Dermis blood vessel endothelial cell (primary cell): Measurements from ENCODE around the gene FCN2. TPM values are rescaled to one million over a fixed set of nuclear protein-coding genes. Genes with fewer than 3 reads are reported as not detected.

Experiments
- DNase-seq: peaks from one replicate; pipeline ENCODE4 v3.0.0; 2010
- total RNA-seq: library from RNA; depleted of rRNA; stranded (reverse); fragments of >200 nt; gene quantifications from 2 replicates; pipeline ENCODE4 v1.2.3, GENCODE V29; 2014

FCN2 gene
- total RNA-seq, 1 donor from 2014 or later: not detected

DNA sequence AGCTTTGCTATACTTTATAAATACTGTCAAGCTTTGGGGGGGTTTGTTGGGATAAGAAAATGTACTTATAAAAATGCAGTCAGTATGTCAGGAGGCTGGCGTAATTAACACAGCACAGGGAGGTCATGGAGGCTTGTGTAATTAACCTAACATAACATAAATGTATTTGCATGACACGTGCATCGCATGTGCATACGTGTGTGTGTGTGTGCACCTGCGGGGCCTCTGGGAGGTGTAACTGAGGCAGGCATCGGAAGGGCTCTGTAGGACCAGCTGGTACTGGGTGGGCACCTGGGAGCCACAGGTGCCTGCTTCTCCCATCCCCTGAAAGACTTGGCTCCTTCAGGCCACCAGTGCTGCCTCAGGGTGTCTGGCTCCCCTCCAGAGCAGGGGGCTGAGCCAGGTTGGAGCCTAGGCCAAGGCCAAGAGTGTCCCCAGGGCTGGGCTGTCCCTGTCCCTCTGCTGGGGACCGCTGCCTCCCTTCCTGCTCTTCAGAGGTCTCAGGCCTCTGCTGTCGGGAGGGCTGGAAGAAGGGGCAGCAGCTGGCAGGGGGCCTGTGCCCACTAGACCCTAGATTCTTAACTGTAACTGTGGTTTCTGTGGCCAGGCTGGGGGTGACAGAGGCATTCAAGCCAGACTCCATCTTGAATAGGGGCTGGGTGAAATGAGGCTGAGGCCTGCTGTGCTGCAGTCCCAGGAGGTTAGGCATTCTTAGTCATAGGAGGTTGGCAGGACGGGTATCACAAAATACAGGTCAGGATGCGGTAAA is 9.0 kb downstream of the FCN2 start:
- no peak for DNase-seq

DNA sequence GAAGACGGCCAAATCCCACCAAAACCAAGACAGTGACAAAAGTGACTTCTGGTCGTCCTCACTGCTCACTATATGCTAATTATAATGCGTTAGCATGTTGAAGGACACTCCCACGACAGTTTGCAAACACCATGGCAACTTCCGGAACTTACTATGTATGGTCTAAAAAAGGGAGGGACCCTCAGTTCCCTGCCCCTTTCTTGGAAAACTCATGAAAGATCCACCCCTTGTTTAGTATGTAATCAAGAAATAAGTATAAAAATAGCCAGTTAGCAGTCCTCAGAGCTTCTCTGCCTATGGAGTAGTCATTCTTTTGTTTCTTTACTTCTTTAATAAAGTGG is 9.5 kb downstream of the FCN2 start:
- no peak for DNase-seq

DNA sequence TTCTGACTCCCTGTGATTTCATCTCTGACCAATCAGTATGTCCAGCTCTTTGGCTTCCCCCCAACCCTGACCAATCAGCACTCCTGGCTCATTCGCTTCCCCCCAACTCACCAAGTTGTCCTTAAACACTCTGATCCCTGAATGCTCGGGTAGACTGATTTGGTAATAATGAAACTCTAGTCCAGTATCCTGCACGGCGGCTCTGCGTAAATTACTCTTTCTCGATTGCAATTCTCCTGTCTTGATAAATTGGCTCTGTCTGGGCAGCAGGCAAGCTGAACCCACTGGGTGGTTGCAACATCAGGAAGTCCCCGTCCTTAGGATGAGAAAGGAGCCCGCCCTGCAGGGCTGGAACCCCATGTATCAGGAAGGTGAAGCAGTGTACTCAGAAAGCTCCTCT is 10.4 kb downstream of the FCN2 start:
- no peak for DNase-seq

DNA sequence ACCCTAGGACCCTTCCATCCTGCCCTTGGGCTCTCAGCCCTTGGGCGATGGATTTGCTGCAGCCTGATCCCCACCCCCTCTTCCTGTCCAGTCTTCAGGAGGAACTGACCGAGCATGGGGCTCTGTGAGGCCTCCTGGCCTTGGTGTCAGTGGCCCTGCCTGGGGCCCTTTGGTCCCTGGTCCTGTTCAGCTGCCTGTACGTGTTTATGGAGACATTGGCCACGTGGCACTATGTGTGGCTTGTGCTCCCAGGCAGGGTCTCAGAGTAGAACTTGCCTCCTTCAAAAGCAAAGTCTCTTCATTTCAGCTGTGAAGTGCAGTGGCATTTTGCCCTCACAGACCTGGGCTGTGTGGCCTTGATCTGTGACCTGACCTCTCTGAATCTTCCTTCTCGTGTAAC is 11.1 kb downstream of the FCN2 start:
- DNase-seq: no peak

DNA sequence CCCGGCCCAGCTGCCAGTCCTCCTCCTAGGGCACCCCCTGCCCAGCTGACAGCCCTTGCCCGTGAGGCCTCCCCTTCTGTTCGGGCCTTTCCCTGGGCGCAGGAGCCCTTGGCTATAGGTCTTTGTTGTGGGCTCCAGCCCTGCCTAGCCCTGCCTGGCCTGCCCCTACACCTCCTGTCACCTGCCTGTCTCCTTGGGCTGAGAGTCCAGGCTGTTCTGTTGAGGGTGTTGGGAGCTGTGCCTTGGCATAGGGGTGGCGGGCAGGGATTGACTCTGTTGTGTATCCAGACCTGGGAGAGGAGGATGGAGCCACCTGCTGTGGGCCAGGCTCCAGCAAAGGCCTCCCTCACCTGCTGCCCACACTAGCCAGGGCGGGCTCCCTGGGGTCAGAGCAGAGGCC is 11.6 kb downstream of the FCN2 start:
- DNase-seq: no peak

DNA sequence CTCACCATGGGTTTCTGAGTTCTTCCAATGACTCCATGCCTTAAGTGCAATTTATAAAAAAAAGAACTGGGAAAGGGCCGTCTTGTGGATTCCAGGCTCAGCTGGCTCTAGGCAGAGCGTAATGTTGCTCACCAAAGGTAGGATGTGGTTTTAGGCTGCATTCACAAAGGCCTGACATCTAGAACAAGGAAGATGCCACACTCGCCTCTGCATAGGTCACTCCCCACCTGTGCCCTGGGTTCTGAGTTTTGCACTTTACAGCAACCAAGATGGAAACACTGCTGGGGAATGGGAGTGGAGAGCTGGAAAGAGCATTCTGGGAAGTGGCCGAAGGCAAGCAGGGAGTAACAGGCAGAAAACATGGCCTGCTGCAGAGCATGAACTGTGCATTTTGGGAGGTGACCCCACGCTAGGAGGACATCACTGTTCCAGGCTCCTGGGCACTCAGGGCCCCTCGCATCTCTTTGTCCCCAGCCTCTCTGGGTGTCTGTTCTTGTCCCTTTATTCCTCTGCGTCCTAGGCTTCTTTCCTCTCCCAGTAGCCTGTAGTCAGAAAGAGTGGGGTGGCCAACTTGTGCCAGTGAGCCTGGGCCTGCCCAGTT is 12.3 kb downstream of the FCN2 start:
- DNase-seq: no peak

DNA sequence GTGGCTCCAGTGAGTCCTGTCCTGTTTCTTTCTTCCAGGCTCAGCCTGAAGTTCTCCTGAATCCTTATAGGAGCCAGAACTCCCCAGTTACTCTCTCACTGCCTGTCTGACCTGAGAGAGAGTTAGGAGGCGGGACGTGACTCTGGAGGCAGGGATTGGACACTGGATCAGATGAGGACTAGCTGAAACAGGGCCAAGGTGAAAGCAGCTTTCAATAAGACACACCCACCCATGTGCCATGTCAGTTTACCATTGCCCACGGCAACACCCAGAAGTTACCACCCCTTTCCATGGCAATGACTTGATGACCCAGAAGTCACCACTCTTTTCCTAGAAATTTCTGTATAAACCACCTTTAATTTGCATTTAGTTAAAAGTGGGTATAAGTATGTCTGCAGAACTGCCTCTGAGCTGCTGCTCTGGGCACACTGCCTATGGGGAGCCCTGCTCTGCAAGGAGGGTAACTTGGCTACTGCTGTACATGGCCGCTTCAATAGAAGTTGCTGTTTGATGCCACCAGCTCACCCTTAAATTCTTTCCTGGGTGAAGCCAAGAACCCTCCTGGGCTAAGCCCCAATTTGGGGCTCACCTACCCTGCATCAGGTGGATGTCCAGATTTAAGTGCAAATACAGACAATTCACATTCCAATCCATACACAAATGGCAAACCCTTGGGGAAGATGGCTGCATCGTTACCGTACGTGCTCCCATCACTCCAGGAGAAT is 13.7 kb downstream of the FCN2 start:
- no peak for DNase-seq

DNA sequence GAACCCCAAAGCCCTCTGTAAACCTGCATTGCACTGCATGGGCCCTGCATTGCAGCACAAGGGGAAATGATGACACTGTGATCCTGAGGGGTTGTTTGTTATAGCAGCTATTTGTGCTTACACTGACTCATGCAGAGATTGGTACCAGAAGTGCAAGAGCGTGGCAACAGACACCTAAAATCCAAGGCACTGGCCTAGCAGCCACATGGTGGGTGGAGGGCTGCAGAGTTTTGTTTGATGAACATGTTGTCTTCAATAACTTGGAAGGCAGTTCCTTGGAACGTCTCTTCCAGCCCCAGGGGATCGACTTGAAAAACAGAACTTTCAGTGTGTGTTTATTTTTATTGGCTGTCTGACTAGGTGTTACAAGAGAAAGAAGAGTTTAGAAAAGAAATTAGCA is 14.5 kb downstream of the FCN2 start:
- no peak for DNase-seq

DNA sequence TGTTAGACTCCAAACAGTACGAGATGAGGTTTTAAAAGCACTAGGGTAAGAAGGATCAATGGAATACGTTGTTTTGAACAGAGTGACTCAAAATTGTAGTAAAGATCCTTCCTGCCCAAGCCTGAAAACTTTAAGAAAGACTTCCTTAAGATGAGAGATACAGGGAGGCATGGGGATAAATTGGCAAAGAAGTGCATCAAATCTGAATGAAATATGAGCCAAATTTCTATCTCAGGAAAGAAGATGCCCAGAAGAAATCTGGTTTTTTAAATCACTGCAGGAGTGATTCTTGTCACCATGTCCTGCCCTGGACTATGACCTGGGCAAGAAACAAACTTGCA is 14.9 kb downstream of the FCN2 start:
- DNase-seq: peak; percentile 5

DNA sequence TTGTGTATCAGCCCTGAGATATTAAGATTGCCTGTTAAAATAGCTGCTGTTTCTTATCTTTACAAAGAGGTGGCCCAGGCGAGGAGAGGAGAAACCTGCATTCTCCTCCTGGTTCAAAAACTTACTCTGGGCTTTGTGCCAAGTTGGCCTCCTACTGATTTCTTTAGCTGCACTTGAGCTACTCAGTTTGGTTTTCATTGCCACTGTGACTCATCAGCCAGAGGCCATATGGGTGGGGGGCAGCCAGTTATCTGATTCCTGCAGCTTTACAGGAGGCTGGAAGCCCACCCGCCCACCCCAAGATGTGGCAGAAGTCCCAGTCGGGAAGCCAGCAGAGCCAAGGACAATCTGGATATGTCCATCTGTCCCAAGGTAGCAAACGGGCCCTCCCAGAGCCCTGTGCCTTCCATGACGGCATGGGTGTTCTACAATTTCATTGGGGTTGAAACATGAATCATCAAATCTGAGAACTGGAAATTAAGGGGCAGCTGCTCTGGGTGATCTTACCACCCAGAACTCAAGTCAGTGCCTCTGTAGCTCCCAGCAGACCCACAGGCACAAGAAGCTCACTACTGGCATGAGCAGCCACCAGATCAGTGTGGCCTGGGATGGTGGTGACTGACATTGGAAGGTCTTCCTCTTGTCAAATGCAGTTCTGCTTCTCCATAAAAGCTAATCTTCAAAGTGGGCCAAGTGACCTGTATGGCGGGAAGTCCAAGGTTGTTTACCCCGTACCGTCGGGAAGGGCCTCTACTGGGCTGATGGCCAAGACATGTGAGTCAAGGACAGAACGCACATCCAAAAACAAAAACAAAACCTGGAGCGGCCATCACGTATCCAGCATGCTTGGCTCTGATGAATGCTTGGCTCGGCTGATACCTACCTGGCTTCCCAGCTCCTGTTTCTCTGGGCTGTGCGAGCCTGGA is 15.6 kb downstream of the FCN2 start:
- peak; percentile 88 for DNase-seq

DNA sequence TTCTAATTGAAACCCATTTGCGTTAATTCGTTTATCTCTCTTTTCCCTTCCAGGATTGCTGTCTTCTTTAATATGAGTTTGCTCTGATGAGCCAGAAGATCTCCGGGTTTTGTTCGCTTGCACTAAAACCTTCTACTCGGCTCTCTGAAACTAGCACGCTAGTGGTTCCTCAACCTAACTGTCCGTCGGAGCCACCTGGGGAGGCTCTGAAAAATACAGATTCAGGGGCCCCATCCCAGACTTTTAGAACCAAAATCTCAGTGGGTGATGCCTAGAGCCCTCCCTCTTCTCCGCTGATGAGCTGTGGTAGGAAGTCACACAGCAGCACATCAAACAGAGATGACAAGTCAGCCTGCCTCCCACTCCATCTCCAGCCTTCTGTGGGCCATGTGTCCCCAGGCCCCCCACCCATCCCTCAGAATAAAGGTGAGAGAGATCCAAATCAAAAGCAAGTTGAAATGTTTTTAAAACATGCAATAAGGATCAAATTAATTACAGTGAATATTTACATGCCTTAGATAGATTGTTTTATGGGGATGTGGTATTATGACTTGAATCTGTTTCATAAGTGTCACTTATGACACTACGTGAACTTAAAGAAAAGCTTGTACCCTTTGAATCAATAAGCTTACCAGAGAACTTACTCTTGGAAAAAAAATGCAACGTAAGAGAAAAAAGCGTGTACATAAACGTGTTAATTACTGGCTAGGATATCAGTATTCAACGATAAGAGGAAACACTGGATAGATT is 16.4 kb downstream of the FCN2 start:
- DNase-seq: no peak

DNA sequence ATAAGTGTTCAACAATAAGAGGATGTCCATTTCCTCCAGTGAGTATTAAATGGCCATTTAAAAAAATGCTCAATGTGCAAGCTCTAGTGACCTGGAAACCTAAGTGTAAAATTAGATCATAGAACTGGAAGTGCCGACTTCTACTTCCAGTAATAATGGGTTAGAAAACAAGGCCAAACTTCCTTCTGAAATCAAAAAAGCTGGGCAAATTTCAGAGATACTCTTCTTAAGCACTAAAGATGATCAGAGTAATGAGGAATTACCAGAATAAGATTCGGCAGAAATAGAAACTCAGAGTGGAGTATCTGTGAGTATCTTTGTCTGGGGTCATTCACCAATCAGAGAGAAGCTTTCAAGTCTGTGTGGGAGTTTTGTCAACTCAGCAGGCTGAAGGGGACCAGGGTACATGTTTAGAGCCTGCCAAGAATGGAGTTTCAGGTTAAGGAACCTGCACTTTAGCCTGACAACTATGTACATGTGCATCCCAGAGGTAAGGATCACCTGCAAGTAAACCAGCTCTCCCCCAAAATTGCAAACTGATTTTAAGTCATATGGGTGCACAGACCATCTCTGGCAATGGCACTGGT is 17.1 kb downstream of the FCN2 start:
- peak; percentile 62 for DNase-seq

DNA sequence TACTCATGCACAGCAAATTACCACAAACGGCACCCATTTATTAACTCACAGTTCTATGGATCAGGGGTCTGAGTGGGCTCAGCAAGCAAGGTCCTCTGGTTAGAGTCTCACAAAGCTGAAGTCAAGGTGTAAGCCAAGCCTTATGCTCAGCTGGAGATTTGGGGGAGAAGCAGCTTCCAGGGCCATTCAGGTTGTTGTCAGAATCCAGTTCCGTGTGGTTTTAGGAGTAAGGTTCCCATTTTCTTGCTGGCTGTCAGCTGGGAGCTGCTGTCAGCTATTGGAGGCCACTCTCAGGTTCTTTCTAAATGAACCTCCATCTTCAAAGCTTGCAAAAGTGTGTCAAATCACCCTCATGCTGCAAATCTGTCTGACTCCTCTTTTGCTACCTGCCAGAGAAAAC is 17.7 kb downstream of the FCN2 start:
- no peak for DNase-seq

DNA sequence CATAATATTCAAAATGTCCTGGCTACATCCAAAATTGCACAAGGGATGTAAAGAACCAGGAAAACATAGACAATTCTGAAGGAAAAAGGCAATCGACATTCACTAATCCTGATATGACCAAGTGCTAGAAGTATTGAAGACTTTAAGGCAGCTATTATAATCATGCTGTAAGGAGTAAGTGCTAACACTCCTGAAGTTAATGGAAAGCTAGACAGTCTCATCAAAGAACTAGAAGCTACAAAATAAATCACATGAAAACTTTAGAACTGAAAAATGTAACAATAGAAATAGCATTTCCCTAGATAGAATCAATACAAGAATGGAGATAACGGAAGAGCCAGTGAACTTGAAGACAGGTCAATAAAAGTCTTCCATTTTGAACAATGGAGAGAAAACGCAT is 18.6 kb downstream of the FCN2 start:
- DNase-seq: no peak

DNA sequence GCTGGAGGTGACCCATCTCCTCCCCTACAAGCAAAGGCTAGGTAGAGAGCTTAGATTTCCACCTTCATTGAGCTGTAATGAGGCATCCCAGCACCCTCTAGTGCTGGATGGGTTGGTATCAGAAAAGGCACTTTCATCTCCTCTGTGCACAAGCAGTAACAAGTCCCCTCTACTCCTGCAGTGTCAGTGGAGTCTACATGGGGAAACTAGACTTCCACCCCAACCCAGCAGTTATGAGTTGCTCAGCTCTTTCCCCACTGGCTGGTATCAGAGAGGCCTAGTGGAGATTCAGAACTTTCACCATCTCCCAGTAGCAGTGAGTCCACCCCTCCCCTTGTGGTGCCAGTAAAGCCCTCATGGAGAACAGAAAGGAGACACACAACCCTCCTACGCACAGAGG is 19.2 kb downstream of the FCN2 start:
- peak; percentile 7 for DNase-seq

DNA sequence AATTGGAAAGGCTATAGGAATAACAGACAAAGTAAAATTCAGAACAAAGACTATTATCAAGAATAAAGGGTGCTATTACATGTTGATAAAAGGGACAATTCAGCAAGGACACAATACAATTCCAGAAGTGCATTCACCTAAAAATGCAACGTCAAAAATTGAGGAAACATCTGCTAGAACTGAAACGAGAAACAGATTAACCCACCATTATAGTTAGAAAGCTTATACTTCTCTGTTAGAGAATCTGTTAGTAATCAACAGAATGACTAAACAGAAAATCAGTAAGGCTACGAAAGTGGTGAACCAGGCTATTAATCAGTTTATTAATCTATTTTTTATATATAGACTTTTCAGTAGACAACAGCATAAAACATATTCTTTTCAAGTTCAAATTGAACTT is 22.3 kb downstream of the FCN2 start:
- peak; percentile 14 for DNase-seq

DNA sequence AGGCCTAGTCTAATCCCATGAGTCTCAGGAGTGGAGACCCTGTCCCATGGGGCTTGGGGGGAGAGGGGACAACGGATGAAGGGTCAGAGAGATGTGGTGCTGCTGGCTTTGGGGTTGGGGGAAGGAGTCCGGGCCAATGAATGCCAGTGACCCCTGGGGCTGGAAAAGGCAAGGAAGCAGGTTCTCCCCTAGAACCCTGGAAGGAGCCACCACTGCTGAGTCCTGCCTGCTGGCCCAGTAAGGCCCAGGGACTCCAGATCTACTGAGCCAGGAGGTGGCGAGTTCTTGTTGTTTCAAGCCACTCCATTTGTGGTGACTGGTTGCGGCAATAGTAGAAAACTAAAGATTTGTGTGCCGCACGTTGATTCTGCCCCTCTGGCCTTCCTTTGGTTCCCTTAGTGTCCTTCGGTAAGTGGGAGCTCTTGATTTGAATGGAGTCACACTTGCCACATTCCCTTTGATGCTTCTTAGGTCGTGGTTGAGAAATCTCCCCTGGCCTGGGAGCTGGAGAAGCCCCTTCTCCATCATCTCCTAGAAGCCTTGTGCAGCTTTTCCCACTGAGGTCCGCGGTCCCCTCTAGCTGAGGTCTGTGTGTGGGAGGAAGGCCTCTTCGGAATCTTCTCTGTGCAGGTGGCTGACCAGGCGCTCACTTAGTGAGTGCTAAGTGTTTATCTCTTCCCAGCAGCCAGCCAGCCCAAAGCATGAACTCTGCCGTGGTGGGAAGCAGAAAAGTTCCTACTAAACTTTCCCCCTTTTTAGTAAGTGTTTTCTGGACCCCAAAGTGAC is 28.1 kb downstream of the FCN2 start:
- DNase-seq: no peak

DNA sequence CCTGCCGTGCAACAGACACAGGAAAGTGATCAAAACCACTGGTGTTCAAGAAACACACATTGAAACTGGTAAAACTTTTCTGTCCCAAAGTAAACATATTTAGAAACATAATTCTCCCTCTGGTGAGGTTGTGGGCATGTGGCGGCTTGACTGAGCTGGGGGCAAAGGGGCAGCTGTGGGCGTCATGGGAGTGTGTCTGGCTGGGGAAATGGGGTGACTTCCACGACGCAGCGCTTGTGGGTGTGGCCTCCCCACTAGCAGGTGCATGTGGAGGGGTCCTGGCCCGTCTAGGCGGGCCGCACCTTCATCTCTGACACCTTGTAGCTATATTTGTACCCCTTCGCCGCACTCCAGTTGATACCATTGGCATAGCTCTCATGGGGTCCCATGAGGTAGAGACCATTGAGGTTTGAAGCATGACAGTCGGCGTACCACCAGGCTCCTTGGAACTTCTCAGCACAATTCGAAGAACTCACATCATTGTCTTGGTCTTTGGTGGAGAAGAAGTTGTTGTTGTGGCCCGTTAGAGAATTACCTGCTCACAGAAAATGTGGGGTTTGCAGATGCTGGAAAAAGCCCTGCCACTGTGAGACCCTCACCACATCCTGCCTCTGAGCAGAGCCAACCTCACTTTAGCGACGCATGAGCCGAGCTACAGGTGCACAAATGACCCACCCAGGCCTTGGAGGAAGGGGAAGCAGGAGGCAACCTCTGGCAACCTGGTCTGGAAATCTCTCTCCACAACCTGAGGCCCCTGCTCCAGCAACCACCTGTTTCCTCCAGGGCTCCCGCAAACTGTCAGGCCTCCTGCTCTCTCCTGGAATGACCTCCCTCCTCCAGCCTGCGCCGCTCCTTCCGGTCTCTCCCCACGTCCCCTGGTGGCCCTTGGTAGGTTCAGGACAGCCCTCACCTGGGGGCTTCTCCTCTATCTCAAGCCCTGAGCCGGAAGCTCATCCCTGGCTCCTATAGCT is 29.2 kb downstream of the FCN2 start:
- DNase-seq: no peak

DNA sequence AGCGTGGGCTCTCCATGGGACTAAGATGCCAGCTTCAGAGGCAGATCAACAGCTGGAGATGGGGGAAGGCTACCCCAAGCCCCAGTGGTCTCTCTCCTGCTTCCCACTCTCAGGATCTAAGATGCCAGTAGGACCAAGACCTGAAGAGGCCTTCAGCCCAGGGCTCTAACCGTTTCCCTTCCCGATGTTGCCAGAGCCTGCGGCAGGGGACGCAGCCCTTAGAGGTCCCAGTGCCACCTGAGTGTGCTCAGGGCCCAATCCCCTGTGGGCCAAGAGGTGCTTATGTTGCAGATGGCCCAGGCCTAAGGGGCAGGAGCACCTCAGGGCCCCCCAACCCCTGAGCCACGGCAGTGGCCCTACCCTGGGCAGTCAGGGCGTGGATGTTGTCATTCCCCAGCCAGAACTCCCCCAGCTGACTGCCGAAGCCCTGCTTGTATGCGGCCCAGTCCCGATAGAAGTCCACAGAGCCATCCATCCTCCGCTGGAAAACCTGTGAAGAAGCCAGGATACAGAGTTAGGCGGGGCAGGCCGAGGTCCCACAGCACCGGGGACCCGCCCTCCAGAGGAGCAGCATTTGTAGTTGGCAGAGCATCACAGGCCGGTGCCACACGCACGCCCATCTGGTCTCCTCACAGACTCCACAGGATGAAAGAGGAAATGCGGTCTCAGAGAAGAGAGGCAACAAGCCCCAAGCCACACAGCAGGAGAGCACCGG is 31.7 kb downstream of the FCN2 start:
- no peak for DNase-seq
